Adipose tissue (tissue), 3 donors: ENCODE data around the gene CREG1. TPM values are rescaled to one million over a fixed set of nuclear protein-coding genes. Genes with fewer than 3 reads are reported as not detected.

ENCODE experiments used
- H3K27ac ChIP-seq: one replicate; pipeline ENCODE4 v1.5.1; 2013; ENCODE audit warnings: low read depth, low read length
- WGBS, 3 donors: extraction: QIAGEN DNeasy Blood & Tissue Kit; methylation state at CpG; one replicate each; pipeline ENCODE4 v1.1.7; 2013; 5-methylcytosine and 5-hydroxymethylcytosine counted together
- polyA plus RNA-seq, 3 donors: library from polyadenylated mRNA; stranded (reverse); fragments of 200-250 nt; gene quantifications; one replicate each; pipeline ENCODE4 v1.2.3, GENCODE V29; 2013
- donor health status: healthy with polysubstance abuse.
- donor health status: Bipolar disorder and iron deficiency.
- donor health status: healthy.

Gene CREG1
- polyA plus RNA-seq, 3 donors: 41.7 to 113 (median 92.7) TPM

DNA sequence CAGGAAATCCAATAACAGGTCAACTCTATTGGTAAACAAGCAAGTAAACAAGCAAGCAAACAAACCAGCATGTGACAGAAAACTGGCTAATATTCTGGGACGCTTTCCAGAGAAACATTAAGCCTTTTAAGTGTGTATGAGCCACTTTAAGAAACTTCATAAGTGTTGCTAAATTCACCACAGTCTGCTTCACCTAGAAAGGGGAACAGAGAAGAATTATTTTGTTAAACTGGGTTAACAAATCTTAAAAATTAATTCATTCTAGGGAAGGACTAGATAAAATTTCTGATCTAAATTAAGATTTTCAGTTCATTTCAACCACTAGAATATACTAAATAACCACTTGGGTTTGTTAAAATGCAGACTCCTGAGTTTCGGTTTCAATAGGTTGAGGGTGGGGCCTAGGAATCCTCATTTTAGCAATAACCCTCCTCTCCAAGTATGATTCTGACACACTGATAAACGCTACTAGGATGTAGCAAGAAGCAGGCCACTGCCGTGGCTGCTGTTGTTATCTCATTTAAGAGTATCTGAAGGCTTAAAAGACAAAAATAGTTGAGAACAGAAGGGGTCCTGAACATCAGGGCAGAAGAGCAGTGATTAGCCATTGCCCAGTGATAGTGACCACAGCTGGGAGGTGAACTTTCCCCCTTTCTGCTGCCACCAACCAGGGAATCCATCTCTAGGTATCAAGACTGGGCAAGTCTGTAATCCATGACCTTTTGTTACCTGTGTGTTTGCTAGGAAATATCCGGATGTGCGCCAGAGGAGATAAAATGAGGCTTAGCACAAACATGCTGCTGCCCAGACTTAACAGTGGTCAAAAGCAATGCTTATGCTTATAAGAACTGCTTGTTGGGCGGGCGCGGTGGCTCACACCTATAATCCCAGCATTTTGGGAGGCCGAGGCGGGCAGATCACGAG lies 11.2 kb downstream of the CREG1 start:
- peak overlapping the region; percentile 42 for H3K27ac ChIP-seq
- 78 to 84% (median 83%) methylated on average over 12 of the region's 12 CpGs for WGBS, 3 donors

GRCh38 chr1:167541610-167542009 lies 12.0 kb downstream of the CREG1 start:
- no peak overlapping the region for H3K27ac ChIP-seq
- 0% methylated on average over 1 of the region's 1 CpG for WGBS, 3 donors

DNA sequence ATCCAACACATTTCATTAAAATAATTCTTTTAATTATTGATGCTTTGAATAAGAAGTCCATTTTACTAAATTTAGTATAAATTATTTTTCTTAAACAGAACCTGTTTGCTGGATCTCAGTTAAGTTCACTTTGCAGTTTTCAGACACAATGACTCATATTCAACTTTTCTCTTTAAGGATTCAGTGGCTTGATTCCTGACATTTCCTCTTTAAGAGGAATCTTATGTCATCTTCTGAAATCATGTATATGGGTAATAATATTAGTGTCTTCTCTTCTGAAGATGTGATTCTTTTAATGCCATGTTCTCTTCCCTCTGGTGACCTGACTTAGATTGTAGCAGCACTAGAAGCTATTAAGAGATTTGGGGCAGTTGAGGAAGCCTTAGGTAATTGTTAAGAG lies 12.6 kb downstream of the CREG1 start:
- no peak overlapping the region for H3K27ac ChIP-seq

- 56 to 68% (median 61%) methylated on average over 5 of the region's 5 CpGs for WGBS, 3 donors
- no peak overlapping the region for H3K27ac ChIP-seq
Measured at GRCh38 chr1:167538657-167539056, 14.9 kb downstream of the CREG1 start.

GRCh38 chr1:167533851-167534300 lies 19.7 kb downstream of the CREG1 start:
- 6 to 16% (median 13%) methylated on average over 8 of the region's 8 CpGs for WGBS, 3 donors
- H3K27ac ChIP-seq: no peak overlapping the region

GRCh38 chr1:167532964-167533824 lies 20.4 kb downstream of the CREG1 start:
- 80 to 85% (median 82%) methylated on average over 6 of the region's 6 CpGs for WGBS, 3 donors
- no peak overlapping the region for H3K27ac ChIP-seq

DNA sequence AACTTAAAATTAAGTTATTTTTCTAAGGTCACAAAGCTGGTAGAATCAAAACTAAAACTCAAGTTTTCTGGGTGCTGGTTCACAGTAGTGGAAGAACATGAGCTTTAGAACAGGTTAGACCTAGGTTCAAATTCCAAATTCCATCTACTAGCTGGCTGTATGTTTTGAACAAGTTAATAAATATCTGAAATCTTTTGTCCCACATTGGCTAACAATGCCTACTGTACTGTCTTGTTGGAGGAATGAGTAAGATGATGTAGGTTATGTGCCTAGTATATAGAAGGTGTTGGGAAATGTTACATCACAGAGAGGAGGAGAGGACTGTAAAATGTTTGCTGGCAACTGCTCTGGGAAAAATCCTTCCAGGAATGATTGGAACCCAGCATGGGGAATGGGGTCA lies 21.2 kb downstream of the CREG1 start:
- no peak overlapping the region for H3K27ac ChIP-seq

- WGBS, 3 donors: 69 to 88% (median 80%) methylated on average over 8 of the region's 8 CpGs
- H3K27ac ChIP-seq: no peak overlapping the region
Measured at GRCh38 chr1:167529829-167530474, 23.6 kb downstream of the CREG1 start.

GRCh38 chr1:167528057-167528728 lies 25.4 kb downstream of the CREG1 start:
- 81 to 94% (median 93%) methylated on average over 3 of the region's 3 CpGs for WGBS, 3 donors
- H3K27ac ChIP-seq: no peak overlapping the region

- no peak overlapping the region for H3K27ac ChIP-seq
- WGBS, 3 donors: 75% methylated on average over 8 of the region's 8 CpGs
Measured at GRCh38 chr1:167526667-167527383, 26.7 kb downstream of the CREG1 start.

- 75 to 89% (median 77%) methylated on average over 9 of the region's 9 CpGs for WGBS, 3 donors
- H3K27ac ChIP-seq: no peak overlapping the region
Measured at GRCh38 chr1:167524651-167525050, 28.9 kb downstream of the CREG1 start.

DNA sequence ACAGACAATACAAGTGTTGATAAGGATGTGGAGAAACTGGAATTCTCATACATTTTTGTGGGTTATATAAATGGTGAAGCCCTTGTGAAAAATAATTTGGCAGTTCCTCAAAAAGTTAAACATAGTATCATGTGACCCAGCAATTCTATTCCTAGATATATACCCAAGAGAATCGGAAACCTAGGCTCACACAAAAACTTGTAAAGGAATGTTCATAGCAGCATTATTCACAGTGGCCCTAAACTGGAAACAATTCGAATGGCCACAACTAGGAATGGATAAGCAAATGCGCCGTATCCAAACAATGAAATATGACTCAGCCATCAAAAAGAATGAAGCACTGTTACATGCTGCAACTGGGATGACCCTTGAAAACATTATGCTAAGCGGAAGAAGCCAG lies 31.3 kb downstream of the CREG1 start:
- WGBS, 3 donors: 84 to 95% (median 94%) methylated on average over 5 of the region's 5 CpGs
- no peak overlapping the region for H3K27ac ChIP-seq

- no peak overlapping the region for H3K27ac ChIP-seq
Measured at GRCh38 chr1:167520711-167521206, 32.8 kb downstream of the CREG1 start.

DNA sequence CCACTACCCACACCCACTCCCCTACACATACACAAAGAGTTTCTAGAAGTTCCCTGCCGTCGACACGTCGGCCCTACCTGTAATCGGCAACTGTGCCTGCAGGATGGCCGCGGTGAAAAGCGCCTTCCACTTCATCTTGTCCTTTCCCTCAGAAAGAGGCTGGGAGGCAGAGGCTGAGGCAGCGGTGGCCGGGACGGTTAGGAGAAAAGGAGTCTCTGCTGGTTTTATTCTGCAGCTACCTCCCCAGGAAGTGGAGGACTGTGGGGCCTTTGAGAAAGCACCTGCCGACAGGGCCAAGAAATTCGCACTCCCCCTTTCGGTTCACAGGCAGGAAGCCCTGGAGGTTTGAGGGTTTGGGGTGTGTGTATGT lies 35.2 kb downstream of the CREG1 start, which contains the start of gene CD247:
Gene CD247, minus strand, starts transcription at position 199 of the 370 bp plus-strand sequence. Its CDS starts 64 bp downstream, at position 135.
- no peak within 1 kb of the TSS for H3K27ac ChIP-seq
- 76 to 84% (median 81%) methylated on average over 14 of the region's 14 CpGs for WGBS, 3 donors

DNA sequence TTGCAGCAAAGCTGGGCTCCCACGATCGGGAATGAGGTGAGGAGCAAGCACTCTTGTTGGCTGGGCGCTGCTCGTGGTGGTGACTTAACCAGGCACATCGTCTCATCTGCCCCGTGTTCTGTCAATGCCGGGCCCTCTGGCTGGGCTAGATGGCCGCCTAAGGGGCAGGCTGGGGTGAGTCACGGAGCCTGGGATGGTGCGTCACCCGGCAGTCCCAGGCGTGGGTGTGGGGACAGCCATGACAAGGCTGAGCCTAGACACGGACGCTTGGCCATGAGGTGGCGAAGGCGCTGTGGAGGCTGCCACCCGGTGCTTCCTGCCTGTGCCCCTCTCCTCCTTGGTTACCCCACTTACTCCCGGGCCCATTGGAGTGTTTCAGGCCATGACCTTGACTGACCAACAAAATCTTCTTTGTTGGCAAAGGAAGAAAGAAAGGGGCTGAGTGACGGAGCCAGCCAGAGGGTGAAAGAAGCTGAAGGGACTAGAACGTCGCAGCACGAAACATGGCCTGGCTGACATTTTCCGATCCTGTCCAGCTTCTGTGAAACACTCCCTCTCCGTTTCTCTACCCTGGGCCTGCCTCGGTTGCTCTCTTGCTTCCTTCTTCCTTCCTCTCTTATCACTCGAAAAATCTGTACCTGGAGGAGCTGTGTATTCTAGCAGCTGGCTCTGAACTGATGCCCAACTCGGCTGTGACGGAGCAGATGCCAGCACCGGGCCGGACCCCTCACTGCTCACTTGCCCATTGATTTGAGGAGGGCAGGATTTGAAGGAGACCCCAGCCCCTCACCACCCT lies 35.8 kb downstream of the CREG1 start:
- WGBS, 3 donors: 83 to 89% (median 86%) methylated on average over 30 of the region's 30 CpGs
- no peak overlapping the region for H3K27ac ChIP-seq

DNA sequence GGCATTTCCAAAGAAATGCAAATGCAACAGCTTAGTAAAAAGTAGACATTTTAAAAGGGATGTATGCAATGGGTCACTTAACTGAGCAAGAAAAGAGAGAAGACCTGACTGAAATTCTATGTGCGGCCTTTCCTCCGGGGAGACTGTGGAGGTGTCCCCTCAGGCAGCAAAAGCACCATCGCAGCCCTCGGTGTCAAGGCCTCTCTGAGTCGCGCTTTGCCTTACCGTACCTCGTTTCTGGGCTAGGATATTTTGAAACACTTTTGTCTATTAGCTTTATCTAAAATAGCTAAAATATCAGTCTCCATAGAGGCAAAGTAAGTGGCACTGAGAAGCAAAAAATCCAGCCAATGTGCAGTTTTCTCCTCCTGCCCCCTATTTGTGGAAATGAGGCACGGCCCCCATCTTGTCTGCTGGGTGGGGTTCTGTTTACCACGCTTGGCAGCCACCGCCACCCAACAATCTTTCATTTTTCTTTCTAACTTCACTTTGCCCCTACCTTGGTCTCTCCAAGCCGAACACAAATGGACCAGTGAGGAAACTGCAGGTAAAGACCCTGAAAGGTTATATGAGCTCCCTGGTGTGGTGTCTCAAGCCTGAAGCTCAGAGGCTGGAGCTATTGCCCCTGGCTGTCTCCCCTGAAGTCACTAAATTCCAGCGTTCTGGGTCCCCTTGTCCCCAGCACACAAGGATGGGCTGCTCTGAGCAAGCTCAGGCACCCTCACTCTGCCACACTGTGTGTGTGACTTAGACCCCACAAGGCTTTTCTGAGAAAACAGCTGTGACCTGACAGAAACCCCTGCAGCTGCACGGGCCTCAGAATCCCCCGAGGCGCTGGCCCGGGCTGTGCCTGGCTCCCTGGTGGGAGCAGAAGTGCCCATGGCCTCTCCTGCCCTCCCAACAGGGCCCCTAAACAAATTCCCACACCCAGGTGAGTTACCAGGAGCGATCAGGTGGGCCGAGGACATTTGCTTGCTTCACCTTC lies 36.9 kb downstream of the CREG1 start:
- 77 to 86% (median 84%) methylated on average over 19 of the region's 19 CpGs for WGBS, 3 donors
- no peak overlapping the region for H3K27ac ChIP-seq
